ENCODE results near the gene F11R.
"Not testable (repeated sequence)": the region's sequence is repeated elsewhere in the genome, so short reads cannot be mapped to it uniquely, and the experiment has no call there.

F11R gene

GRCh38 chr1:161044908-161045735 lies 24.2 kb upstream of the F11R start:
- peak; percentile 18 to 35 for DNase-seq (ENCODE audit: low read depth in 2 of 2, low spot score in 1 of 2)

DNA sequence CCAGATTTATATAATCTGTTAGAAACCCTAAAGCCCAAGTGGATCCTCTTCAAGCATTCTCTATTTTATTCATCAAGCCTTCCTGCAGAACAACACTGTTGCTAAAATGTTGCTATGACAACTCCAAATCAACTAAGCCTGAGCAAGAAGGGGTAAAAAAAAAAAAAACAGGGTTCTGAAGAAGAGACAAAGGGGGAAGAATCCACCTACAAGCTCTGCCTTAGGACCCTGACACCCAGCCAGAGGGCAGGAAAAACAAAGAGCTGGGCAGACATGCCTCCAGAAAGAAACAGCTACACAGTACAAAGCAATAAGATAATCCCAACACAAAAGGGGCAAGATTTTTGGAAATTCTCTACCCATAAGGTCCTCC lies 23.6 kb upstream of the F11R start:
- DNase-seq (ENCODE audit: low read depth in 2 of 2, low spot score in 1 of 2) = no peak

DNA sequence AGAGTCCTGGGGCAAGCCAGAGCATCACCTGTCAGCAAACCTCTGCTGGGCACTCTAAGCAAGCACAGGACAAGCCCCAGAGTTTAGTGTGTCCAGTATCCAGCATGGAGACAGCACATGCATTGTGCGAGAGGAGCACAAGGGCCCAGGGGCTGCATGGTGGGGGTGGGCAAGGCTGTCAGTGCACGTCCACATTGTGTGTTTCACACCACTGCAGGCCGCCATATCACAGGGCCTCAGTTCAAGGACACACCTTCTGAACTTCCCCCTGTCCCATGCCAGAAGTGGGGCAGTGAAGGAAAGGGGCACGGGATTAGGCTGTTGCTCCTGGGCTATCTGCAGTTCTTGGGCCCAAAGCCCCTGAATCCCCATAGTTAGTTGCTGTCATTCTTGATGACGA lies 18.6 kb upstream of the F11R start:
- no peak for DNase-seq (ENCODE audit: low read depth in 2 of 2, low spot score in 1 of 2)

- no peak for DNase-seq (ENCODE audit: low read depth in 2 of 2, low spot score in 1 of 2)
Measured at GRCh38 chr1:161039154-161039545, 18.2 kb upstream of the F11R start.

GRCh38 chr1:161038523-161039153 lies 17.7 kb upstream of the F11R start, which contains the start of gene TSTD1:
Gene TSTD1 (minus strand): TSS chr1:161038964. CDS start chr1:161038889, 75 bp downstream.
- peak; percentile 61 to 80 for DNase-seq (ENCODE audit: low read depth in 2 of 2, low spot score in 1 of 2)

DNA sequence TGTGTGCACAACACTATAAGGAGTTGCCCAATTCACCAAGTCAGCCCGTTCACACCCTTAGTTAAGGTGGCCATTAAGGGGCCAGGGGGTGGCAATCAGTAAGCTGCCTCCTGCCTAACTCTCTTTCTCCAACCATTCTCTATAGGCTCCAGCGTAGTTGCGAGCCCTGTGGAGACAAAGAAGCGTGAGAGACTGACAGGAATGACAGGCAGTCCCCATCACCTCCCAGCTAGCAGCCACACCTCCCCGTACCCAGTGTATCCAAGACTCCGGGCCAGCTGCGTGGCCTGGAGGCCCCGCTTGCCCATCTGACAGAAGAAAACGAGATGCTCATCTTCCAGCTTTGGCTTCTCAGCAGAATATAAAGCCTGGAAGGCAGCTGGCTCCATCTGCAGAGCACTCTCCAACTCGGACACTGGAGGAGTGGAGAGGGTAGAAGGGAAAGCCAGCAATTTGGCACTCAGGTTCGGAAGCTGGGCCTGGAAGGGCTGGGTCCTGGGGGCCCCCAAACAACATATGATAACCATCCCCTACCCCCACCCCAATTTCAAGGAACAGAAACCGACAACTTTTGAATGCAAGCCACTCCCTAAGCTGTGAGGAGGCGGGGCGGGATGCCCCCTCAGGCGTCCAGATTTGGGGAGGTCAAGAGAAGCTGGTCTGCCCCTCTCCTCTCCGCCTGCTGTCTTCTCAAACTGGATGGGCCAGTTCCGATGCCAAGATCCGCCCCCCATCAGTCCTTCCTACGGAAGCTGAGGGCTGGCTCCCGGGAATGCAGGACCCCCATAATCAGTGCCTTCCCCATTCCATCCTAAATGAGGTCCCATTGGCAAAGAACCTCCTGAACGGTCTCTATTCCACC lies 16.9 kb upstream of the F11R start:
- no peak for DNase-seq (ENCODE audit: low read depth in 2 of 2, low spot score in 1 of 2)

DNA sequence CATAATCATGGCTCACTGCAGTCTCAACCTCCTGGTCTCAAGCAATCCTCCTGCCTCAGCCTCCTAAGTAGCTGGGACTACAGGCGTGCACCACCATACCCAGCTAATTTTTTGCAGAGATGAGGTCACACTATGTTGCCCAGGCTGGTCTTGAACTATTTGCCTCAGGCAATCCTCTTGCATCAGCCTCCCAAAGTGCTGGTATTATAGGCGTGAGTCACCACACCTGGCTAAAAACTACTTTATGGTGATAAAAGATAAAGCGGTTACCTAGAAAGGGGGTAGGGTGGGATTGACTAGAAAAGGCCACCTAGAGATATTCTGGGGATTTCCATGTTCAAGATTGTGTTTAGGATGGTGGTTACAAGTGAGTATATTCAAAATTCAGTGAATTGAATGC lies 12.8 kb upstream of the F11R start:
- no peak for DNase-seq (ENCODE audit: low read depth in 2 of 2, low spot score in 1 of 2)

- DNase-seq (ENCODE audit: low read depth in 2 of 2, low spot score in 1 of 2) = no peak
Measured at GRCh38 chr1:161032409-161032808, 11.5 kb upstream of the F11R start.

GRCh38 chr1:161031874-161032273 lies 10.9 kb upstream of the F11R start:
- no peak for DNase-seq (ENCODE audit: low read depth in 2 of 2, low spot score in 1 of 2)

GRCh38 chr1:161029466-161029865 lies 8.5 kb upstream of the F11R start:
- not testable (repeated sequence) for DNase-seq (ENCODE audit: low read depth in 2 of 2, low spot score in 1 of 2)

DNA sequence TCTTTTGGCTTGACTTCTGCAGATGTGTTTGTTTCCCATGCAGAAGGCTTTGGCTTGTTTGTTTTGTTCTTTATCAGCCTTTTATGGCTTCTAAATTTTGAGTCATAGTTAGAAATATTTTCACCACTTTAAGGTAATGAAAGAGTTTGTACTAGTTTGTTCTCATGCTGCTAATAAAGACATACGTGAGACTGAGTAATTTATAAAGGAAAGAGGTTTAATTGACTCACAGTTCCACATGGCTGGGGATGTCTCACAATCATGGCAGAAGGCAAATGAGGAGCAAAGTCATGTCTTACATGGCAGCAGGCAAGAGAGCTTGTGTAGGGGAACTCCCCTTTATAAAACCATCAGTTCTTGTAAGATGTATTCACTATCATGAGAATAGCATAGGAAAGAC lies 6.0 kb upstream of the F11R start:
- DNase-seq (ENCODE audit: low read depth in 2 of 2, low spot score in 1 of 2) = not testable (repeated sequence)

GRCh38 chr1:161022432-161022831 lies 1.5 kb upstream of the F11R start:
- DNase-seq (ENCODE audit: low read depth in 2 of 2, low spot score in 1 of 2) = not testable (repeated sequence)

DNA sequence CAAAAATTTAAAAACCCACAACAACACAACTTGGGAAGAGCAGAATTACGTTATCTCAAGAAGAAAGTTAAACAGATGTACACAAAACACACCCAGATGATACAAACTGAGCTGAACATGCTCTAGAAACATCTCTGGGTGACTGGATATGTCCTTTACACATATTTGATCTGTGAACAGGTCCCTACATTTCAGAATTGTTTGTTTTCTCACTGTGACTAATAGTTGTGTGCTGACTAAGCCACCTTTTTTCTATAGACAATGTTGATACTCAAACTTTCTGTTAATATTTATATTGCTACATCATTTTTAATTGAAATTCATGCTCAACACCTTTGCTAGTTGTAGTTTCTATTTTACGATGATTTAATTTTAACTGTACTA lies 1.0 kb upstream of the F11R start:
- no peak for DNase-seq (ENCODE audit: low read depth in 2 of 2, low spot score in 1 of 2)

DNA sequence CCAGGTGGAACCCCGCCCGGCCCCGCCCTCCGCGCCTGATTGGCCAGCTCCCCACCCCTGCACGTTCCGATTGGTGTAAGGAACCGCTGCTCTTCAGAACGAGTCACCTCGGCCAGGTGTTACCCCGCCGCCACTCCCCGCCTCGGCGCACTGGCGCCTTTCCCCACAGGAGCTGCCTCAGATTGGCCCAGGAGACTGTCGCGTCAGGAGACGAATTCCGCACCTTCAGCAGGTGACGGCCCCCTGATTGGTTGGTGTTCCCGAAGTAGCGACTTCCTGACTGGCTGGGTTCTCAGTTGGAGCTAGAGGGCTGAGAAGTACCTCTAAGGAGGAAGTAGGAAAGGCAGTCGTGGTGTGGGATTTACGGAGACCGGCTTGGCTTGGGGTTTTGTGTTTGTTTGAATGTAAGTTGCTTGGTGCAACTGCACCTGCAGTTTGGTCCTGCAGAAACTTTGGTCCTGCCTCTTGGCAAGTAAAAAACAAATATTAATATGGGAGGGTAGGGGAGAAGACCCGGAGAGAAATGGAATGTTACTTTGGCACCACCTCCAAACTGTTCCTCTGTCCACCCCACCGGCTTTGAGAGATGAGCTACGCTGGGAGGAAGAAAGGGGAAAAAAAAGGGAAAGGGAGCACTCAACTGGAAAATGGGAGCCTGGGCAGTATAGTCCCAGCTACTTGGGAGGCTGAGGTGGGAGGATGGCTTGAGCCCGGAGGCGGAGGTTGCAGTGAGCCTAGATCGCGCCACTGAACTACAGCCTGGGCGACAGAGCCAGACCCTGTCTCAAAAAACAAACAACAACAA lies 415 bp upstream of the F11R start:
- DNase-seq (ENCODE audit: low read depth in 2 of 2, low spot score in 1 of 2) = peak; percentile 63 to 78

DNA sequence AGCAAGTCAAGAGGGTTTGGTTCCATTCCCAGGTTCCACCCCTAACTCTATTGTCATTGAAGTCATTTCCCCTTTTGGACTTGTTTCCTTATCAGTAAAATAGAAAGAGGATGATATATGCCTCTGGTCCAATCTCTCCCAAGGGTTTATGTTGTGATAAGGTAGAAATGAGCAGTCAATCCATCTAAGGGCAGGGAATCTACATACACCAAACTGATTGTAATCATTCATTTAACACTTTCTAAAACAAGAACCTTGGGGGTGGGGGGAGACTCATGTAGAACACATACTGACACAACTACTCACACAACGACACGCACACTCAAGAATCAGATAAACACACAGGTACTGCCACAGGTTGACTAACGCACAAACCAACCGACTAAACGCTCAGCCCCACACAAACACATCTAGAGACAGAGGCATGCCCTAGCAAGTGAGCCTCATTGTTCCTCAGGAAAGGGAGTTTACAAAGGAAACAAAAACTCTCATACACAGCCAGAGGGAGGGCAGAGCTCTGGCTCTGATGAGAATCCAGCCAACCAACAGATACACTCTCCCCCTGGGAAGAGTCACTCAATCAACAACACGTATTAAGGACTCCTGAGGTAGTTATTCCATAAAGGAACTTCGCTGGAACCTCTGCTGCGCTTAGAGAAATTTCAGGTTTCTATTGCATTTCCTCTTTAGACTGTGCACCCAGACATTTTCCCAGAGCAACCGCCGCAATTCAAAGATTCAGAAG lies 1.0 kb downstream of the F11R start:
- DNase-seq (ENCODE audit: low read depth in 2 of 2, low spot score in 1 of 2) = no peak

- DNase-seq (ENCODE audit: low read depth in 2 of 2, low spot score in 1 of 2) = not testable (repeated sequence)
Measured at GRCh38 chr1:161019111-161019660, 1.8 kb downstream of the F11R start.

DNA sequence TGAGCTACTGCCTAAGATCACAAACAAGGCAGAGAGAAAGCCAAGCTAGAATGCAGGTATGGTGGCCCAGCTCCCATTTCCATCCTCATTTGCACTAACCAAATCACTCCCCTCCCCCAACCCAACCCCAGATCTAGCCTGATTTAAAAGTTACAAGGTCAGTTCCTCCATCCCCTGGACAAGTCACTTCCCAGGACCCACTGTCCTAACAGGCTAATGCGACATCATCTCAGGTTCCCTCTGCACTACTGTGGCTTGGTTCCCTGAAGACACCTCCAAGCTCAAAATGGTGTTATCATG lies 2.4 kb downstream of the F11R start:
- no peak for DNase-seq (ENCODE audit: low read depth in 2 of 2, low spot score in 1 of 2)

DNA sequence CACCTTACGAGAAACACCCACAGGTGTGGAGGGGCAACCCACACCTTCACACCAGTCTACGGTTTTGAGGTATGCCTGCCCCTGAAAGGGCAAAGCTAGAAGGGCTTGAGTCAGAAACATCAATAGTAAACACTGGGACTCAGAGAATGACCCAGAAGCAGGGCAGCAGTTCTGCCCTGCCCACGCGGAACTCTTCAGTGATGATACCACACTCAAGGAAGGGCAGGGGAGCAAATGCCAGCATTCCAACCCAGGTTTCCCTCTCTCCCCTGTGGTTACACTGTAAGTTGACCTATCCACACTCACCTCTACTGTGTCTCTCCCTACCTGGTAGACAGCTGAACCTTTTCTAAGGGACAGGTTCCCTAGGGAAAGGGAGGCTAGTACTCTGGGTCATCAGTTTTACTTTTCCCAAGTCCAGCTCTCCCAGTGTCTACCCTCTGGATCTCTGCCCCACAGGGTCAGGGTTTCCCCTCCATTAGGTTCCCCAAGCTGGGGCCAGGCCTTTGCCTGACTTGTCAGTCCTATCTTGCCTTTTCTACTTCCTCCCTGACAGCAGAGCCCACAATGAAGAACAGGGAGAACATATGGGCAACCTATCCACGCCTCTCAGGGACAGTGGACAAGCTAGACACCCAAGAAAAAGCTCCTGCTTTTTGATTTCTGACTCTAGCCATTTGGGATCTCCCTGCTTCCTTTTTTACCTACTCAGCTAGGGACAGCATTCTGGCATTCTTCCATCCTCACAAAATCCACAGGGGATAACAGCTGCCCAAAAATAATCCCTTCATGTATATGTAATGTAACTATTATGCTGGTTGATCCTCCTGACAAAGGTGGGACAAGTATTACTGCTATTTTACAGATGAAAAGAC lies 3.0 kb downstream of the F11R start:
- no peak for DNase-seq (ENCODE audit: low read depth in 2 of 2, low spot score in 1 of 2)

- not testable (repeated sequence) for DNase-seq (ENCODE audit: low read depth in 2 of 2, low spot score in 1 of 2)
Measured at GRCh38 chr1:161017181-161017580, 3.8 kb downstream of the F11R start.
